Measurements from ENCODE around the gene SKIC2.
"Not testable (repeated sequence)": the region's sequence is repeated elsewhere in the genome, so short reads cannot be mapped to it uniquely, and the experiment has no call there.

Gene SKIC2

DNA sequence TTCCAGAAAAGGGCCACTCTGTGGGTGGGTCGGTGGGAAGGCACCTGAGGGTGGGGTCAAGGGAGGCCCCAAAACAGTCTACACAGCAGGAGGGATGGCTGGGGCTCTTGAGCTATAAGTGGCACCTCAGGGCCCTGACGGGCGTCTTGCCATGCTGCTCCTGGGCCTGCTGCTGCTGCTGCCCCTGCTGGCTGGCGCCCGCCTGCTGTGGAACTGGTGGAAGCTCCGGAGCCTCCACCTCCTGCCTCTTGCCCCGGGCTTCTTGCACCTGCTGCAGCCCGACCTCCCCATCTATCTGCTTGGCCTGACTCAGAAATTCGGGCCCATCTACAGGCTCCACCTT, 46.5 kb downstream of the SKIC2 start:
- not testable (repeated sequence) for DNase-seq

GRCh38 chr6:32005991-32006529, 47.1 kb downstream of the SKIC2 start:
- DNase-seq: not testable (repeated sequence)

DNA sequence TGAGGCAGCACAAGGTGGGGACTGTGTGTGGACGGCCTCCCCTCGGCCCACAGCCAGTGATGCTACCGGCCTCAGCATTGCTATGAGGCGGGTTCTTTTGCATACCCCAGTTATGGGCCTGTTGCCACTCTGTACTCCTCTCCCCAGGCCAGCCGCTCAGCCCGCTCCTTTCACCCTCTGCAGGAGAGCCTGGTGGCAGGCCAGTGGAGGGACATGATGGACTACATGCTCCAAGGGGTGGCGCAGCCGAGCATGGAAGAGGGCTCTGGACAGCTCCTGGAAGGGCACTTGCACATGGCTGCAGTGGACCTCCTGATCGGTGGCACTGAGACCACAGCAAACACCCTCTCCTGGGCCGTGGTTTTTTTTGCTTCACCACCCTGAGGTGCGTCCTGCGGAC, 48.1 kb downstream of the SKIC2 start:
- DNase-seq: not testable (repeated sequence)

DNA sequence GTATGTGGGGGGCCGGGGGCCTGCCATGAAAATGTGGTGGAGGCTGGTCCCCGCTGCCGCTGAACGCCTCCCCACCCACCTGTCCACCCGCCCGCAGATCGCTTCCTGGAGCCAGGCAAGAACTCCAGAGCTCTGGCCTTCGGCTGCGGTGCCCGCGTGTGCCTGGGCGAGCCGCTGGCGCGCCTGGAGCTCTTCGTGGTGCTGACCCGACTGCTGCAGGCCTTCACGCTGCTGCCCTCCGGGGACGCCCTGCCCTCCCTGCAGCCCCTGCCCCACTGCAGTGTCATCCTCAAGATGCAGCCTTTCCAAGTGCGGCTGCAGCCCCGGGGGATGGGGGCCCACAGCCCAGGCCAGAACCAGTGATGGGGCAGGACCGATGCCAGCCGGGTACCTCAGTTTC, 49.1 kb downstream of the SKIC2 start:
- not testable (repeated sequence) for DNase-seq

DNA sequence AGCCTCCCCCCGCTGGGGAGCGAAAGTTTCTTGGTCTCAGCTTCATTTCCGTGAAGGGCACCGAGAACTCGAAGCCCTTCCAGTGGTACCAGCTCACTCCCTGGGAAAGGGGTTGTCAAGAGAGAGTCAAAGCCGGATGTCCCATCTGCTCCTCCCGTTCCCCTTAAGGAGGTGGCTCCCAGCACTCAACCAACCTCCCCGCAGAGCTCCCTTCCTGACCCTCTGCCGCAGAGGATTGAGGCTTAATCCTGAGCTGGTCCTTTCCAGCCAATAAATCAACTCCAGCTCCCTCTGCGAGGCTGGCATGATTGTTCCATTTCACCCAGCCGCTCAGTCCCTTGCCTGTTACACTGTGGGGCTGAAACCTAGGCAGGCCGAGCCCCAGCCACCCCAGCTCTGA, 49.6 kb downstream of the SKIC2 start:
- DNase-seq: not testable (repeated sequence)

GRCh38 chr6:32009537-32009936, 50.6 kb downstream of the SKIC2 start:
- not testable (repeated sequence) for DNase-seq

DNA sequence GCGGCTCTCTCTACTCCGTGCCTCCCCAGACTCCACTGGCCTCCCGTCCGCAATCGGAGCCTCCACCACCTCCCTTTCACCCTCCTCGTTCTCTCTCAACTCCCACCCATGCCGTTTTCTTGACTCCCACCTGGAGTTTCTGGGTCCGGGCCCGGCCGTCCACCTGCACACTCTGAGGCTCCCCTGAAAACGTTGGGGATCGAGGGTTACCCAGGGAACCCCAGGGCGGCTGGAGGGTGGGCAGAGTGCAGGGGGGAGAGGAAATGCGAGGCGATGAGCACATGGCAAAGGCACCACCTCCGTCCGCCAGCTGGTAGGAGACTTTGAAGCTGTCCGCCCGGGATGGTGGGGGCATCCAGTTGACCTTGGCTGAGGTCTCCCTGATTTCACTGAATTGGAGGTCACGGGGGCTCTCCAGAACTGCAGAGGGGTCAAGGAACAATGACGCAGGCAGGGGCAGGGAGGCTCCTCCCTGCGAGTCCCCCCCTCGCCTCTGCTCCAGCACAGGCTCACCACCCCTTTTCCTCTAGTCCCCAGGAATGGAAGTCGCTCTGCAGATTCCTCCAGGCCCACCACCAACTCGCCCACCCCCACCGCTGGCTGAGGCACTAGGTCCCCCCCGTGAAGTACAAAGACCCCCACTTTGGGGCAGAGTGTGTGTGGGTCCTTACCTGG, 52.0 kb downstream of the SKIC2 start:
- not testable (repeated sequence) for DNase-seq

GRCh38 chr6:32012941-32013617, 54.1 kb downstream of the SKIC2 start:
- DNase-seq: not testable (repeated sequence)

- not testable (repeated sequence) for DNase-seq
These were observed 54.8 kb downstream of the SKIC2 start for GRCh38 chr6:32013738-32014137.

GRCh38 chr6:32014547-32014946, 55.6 kb downstream of the SKIC2 start, which contains the start of gene C4B:
TSS of gene C4B (plus strand) at chr6:32014795. CDS start at chr6:32014846, 51 bp downstream.
- DNase-seq: not testable (repeated sequence)

Data from stimulated activated CD4-positive, alpha-beta T cell treated with anti-CD3 and anti-CD28 coated beads, Interleukin-2, amount 100 ng/mL, for 48 hours (primary cell).